Effector memory CD4-positive, alpha-beta T cell (primary cell): ENCODE measurements around the gene ME2.
"Not testable (repeated sequence)": the region's sequence is repeated elsewhere in the genome, so short reads cannot be mapped to it uniquely, and the experiment has no call there.

Source experiments
- DNase-seq, 3 donors: peaks; one replicate each; pipeline ENCODE4 v3.0.0-alpha.2; 2020
- H3K27ac ChIP-seq: 2 replicates; pipeline ENCODE4 v1.7.0; 2013; ENCODE audit warnings: mild to moderate bottlenecking, low read length, moderate library complexity; ENCODE audit not compliant: insufficient read depth, poor library complexity, severe bottlenecking
- H3K27me3 ChIP-seq: replicated peaks from 2 replicates; pipeline ENCODE4 v1.7.0; 2013; ENCODE audit warnings: mild to moderate bottlenecking, low read length; ENCODE audit not compliant: insufficient read depth, control insufficient read depth, poor library complexity, severe bottlenecking
- H3K36me3 ChIP-seq: 2 replicates; pipeline ENCODE4 v1.7.0; 2013; ENCODE audit warnings: mild to moderate bottlenecking, low read length, moderate library complexity; ENCODE audit not compliant: control insufficient read depth, insufficient read depth
- H3K4me1 ChIP-seq: 2 replicates; pipeline ENCODE4 v1.7.0; 2013; ENCODE audit warnings: low read length, mild to moderate bottlenecking; ENCODE audit not compliant: control insufficient read depth, insufficient read depth, poor library complexity, severe bottlenecking
- H3K4me3 ChIP-seq: 2 replicates; pipeline ENCODE4 v1.7.0; 2013; ENCODE audit warnings: low read length, low read depth, mild to moderate bottlenecking; ENCODE audit not compliant: insufficient read depth, poor library complexity, severe bottlenecking
- H3K9me3 ChIP-seq: 2 replicates; pipeline ENCODE4 v1.7.0; 2013; ENCODE audit warnings: mild to moderate bottlenecking, low read length, moderate library complexity; ENCODE audit not compliant: control insufficient read depth

Gene ME2

GRCh38 chr18:50844960-50845359 is 34.0 kb upstream of the ME2 start:
- no peak for DNase-seq
- no peak overlapping the region for H3K27ac ChIP-seq
- H3K4me1 ChIP-seq: no peaks in the 10 kb centered on the region
- H3K4me3 ChIP-seq: no peak overlapping the region
- H3K9me3 ChIP-seq: no peaks in the 10 kb centered on the region
- H3K36me3 ChIP-seq: no peaks in the 10 kb centered on the region
- no peaks in the 10 kb centered on the region for H3K27me3 ChIP-seq

DNA sequence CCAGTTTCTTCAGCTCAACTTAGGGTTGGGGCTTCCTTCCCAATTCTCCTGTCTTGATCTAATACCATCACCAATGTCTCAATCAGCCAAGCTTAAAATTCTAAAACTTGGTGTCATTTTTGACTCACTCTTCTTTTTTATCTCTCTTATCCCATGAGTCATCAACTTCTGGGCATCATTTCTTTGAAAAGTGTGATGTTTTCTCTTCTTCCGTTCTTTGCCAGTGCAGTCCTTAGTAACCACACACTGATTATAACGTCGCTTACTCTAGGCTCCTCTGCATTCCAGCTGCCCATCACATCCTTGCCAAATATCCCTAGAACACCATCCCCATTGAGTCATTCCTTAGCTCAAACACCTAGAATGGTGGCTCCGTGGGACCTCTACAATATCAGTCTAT is 31.7 kb upstream of the ME2 start:
- Histone ChIP-seq H3K4me3 (no peak overlapping the region), H3K36me3 (no peaks in the 10 kb centered on the region), H3K4me1 (no peaks in the 10 kb centered on the region), H3K9me3 (no peaks in the 10 kb centered on the region), H3K27ac (no peak overlapping the region), H3K27me3 (no peaks in the 10 kb centered on the region)
- no peak for DNase-seq

DNA sequence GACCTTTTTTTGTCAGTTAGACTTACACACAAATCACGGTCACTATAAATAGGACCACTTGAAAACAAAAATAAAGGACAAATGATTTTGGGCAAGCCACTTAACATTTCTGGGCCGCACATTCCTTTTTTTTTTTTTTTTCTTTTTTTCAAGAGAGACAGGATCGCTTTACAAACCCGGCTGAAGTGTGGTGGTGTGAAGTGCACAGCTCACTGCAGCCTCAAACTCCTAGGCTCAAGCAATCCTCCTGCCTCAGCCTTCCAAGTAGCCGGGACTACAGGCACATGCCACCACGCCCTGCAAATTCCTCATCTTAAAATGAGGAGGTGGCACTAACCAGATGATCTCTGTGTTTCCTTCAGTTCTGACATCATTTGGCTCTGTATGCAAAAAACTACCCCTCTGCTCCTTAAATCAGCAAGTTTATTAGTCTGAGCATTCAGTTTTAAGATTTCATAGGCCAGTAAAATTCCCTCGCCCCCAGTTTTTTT is 30.8 kb upstream of the ME2 start:
- DNase-seq: no peak
- H3K4me3 ChIP-seq: no peak overlapping the region
- H3K9me3 ChIP-seq: no peaks in the 10 kb centered on the region
- H3K27me3 ChIP-seq: no peaks in the 10 kb centered on the region
- H3K36me3 ChIP-seq: no peaks in the 10 kb centered on the region
- H3K4me1 ChIP-seq: no peaks in the 10 kb centered on the region
- H3K27ac ChIP-seq: no peak overlapping the region

GRCh38 chr18:50848991-50849390 is 29.9 kb upstream of the ME2 start:
- Histone ChIP-seq H3K4me3 (no peak overlapping the region), H3K27ac (no peak overlapping the region), H3K36me3 (no peaks in the 10 kb centered on the region), H3K4me1 (no peaks in the 10 kb centered on the region), H3K27me3 (no peaks in the 10 kb centered on the region), H3K9me3 (no peaks in the 10 kb centered on the region)
- no peak for DNase-seq

DNA sequence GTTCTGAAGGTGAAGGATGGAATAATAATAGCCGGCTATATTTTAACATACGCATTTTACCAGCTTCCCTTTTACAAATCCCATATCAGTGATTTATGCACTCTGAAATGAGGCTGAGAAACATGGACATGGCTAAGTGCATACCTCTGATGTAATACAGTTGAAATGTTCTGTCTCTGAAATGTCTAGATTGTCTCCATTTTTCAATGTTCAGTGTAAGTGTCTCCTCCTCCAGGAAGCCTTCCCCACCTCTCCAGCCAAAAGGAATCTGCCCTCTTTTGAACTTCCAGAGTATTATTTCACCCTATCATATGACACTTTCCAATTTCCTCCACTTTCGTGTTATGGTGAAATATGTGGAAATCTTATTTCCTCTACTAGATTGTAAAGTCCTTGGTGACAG is 29.5 kb upstream of the ME2 start:
- H3K4me1 ChIP-seq: no peaks in the 10 kb centered on the region
- DNase-seq: no peak
- H3K27me3 ChIP-seq: no peaks in the 10 kb centered on the region
- H3K27ac ChIP-seq: no peak overlapping the region
- H3K36me3 ChIP-seq: no peaks in the 10 kb centered on the region
- H3K4me3 ChIP-seq: no peak overlapping the region
- H3K9me3 ChIP-seq: no peaks in the 10 kb centered on the region

- Histone ChIP-seq H3K27ac (no peak overlapping the region), H3K4me1 (no peaks in the 10 kb centered on the region), H3K36me3 (no peaks in the 10 kb centered on the region), H3K9me3 (no peaks in the 10 kb centered on the region), H3K4me3 (no peak overlapping the region), H3K27me3 (no peaks in the 10 kb centered on the region)
- no peak for DNase-seq
These were observed 28.4 kb upstream of the ME2 start for GRCh38 chr18:50850307-50851065.

GRCh38 chr18:50853863-50854271 is 25.1 kb upstream of the ME2 start:
- H3K9me3 ChIP-seq: no peaks in the 10 kb centered on the region
- no peak overlapping the region for H3K4me3 ChIP-seq
- no peak for DNase-seq
- no peak overlapping the region for H3K27ac ChIP-seq
- no peaks in the 10 kb centered on the region for H3K27me3 ChIP-seq
- no peaks in the 10 kb centered on the region for H3K4me1 ChIP-seq
- no peaks in the 10 kb centered on the region for H3K36me3 ChIP-seq

- Histone ChIP-seq H3K4me3 (no peak overlapping the region), H3K36me3 (no peaks in the 10 kb centered on the region), H3K27ac (no peak overlapping the region), H3K4me1 (no peaks in the 10 kb centered on the region), H3K27me3 (no peaks in the 10 kb centered on the region), H3K9me3 (no peaks in the 10 kb centered on the region)
- DNase-seq: no peak
These were observed 22.8 kb upstream of the ME2 start for GRCh38 chr18:50855976-50856757.

GRCh38 chr18:50857166-50857565 is 21.8 kb upstream of the ME2 start:
- DNase-seq, H3K27ac ChIP-seq, H3K27me3 ChIP-seq, H3K9me3 ChIP-seq, H3K4me3 ChIP-seq, H3K4me1 ChIP-seq, H3K36me3 ChIP-seq: not testable (repeated sequence)

GRCh38 chr18:50857694-50858093 is 21.2 kb upstream of the ME2 start:
- Histone ChIP-seq H3K4me3 (no peak overlapping the region), H3K4me1 (no peaks in the 10 kb centered on the region), H3K9me3 (no peaks in the 10 kb centered on the region), H3K27ac (no peak overlapping the region), H3K27me3 (no peaks in the 10 kb centered on the region), H3K36me3 (no peaks in the 10 kb centered on the region)
- no peak for DNase-seq
